ENCODE measurements around the gene UQCRQ.

Gene UQCRQ

GRCh38 chr5:132916086-132916485 is 49.6 kb downstream of the UQCRQ start:
- DNase-seq: no peak
